HL-60 (cell line): ENCODE measurements around the gene CCDC92B.

Experiments
- DNase-seq, 2 experiments: peaks; one replicate each; pipeline ENCODE4 v3.0.0-alpha.2; 2010 to 2020; ENCODE audit warnings: low read depth in 1 of 2, low spot score in 1 of 2
- H3K27ac ChIP-seq: fragments of 250-450 bp; sonication (Bioruptor Pico); replicated peaks from 2 replicates; pipeline ENCODE4 v1.5.1; 2020; ENCODE audit warnings: mild to moderate bottlenecking, moderate library complexity
- H3K27me3 ChIP-seq: fragments of 250-450 bp; sonication (Bioruptor Pico); 2 replicates; pipeline ENCODE4 v1.5.1; 2021; ENCODE audit warnings: mild to moderate bottlenecking, moderate library complexity; ENCODE audit not compliant: insufficient read depth, poor library complexity, severe bottlenecking
- H3K4me3 ChIP-seq: replicated peaks from 2 replicates; pipeline ENCODE4 v1.5.1; 2011; ENCODE audit warnings: mild to moderate bottlenecking, control low read depth, low read length; ENCODE audit not compliant: insufficient read depth
- GABPA ChIP-seq: IDR thresholded peaks from 2 replicates; pipeline ENCODE4 v1.6.1; 2012; ENCODE audit warnings: low read depth
- POLR2AphosphoS5 ChIP-seq: IDR thresholded peaks from 2 replicates; pipeline ENCODE4 v1.6.1; 2012; ENCODE audit warnings: low read depth
- REST ChIP-seq: IDR thresholded peaks from 2 replicates; pipeline ENCODE4 v1.6.1; 2012; ENCODE audit warnings: low read depth; ENCODE audit not compliant: insufficient replicate concordance
- SPI1 ChIP-seq: IDR thresholded peaks from 2 replicates; pipeline ENCODE4 v1.6.1; 2012; ENCODE audit warnings: low read depth, mild to moderate bottlenecking, borderline replicate concordance
- TF ChIP-seq, protein P1 (sequence below): IDR thresholded peaks from one replicate; pipeline ENCODE4 v1.5.1; 2011; ENCODE audit warnings: low read length, control low read depth, inconsistent platforms; ENCODE audit not compliant: insufficient read depth

CCDC92B gene

GRCh38 chr17:2719861-2720260 is 29.6 kb downstream of the CCDC92B start:
- TF ChIP-seq SPI1 = no peak
- DNase-seq = no peak

DNA sequence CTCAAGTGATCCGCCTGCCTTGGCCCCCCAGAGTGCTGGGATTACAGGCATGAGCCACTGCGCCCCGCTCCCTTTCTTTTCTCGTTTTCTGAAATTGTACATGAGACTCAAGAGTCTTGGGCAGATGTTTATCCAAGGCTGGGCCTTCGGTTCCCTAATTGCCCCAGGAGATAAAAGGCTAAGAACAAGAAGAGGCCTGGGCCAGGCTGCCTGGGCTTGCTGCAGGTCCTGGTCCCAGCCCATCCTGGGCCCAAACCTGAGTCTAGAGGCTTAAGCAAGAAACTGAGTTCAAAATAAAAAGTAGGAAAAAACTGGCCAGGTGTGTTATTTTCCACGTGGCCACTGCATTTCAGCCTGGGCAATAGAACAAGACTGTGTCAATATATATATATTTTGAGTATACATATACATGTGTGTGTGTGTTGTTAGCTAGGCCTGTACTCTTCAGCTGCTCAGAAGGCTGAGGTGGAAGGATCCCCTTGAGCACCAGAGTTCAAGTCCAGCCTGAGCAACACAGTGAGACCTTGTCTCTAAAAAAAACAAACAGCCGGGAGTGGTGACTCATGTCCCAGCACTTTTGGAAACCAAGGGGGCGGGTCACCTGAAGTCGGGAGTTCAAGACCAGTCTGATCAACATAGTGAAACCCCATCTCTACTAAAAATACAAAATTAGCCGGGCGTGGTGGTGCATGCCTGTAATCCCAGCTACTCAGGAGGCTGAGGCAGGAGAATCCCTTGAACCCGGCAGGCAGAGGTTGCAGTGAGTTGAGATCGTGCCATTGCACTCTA is 31.1 kb downstream of the CCDC92B start:
- H3K4me3 ChIP-seq = no peak overlapping the region
- no peak overlapping the region for H3K27ac ChIP-seq
- no peak for DNase-seq
- TF ChIP-seq GABPA (no peak), SPI1 (no peak), REST (no peak), POLR2AphosphoS5 (no peak)
- TF ChIP-seq, protein P1, sequence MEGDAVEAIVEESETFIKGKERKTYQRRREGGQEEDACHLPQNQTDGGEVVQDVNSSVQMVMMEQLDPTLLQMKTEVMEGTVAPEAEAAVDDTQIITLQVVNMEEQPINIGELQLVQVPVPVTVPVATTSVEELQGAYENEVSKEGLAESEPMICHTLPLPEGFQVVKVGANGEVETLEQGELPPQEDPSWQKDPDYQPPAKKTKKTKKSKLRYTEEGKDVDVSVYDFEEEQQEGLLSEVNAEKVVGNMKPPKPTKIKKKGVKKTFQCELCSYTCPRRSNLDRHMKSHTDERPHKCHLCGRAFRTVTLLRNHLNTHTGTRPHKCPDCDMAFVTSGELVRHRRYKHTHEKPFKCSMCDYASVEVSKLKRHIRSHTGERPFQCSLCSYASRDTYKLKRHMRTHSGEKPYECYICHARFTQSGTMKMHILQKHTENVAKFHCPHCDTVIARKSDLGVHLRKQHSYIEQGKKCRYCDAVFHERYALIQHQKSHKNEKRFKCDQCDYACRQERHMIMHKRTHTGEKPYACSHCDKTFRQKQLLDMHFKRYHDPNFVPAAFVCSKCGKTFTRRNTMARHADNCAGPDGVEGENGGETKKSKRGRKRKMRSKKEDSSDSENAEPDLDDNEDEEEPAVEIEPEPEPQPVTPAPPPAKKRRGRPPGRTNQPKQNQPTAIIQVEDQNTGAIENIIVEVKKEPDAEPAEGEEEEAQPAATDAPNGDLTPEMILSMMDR = no peak
- H3K27me3 ChIP-seq = no peaks in the 10 kb centered on the region

More at GRCh38 chr17:2719861-2720260, 29.6 kb downstream of the CCDC92B start:
- no peak overlapping the region for H3K27ac ChIP-seq
- no peak overlapping the region for H3K4me3 ChIP-seq
- H3K27me3 ChIP-seq = no peaks in the 10 kb centered on the region

- no peak for DNase-seq
- Histone ChIP-seq H3K27me3 (no peaks in the 10 kb centered on the region), H3K4me3 (no peak overlapping the region), H3K27ac (no peak overlapping the region)
- no peak for TF ChIP-seq REST
- TF ChIP-seq SPI1 = no peak
- TF ChIP-seq, protein P1 = no peak
These were observed 32.8 kb downstream of the CCDC92B start for GRCh38 chr17:2716649-2717048.

- Histone ChIP-seq H3K4me3 (no peak overlapping the region), H3K27ac (no peak overlapping the region), H3K27me3 (no peaks in the 10 kb centered on the region)
- no peak for DNase-seq
- TF ChIP-seq, protein P1 = no peak
- no peak for TF ChIP-seq REST
- TF ChIP-seq GABPA = no peak
- TF ChIP-seq SPI1 = no peak
- TF ChIP-seq POLR2AphosphoS5 = no peak
These were observed 35.6 kb downstream of the CCDC92B start for GRCh38 chr17:2713881-2714280.
